A673 (cell line): Measurements from ENCODE around the gene CDKAL1. TPM values are rescaled to one million over a fixed set of nuclear protein-coding genes. Genes with fewer than 3 reads are reported as not detected.
"Not testable (repeated sequence)": the region's sequence is repeated elsewhere in the genome, so short reads cannot be mapped to it uniquely, and the experiment has no call there.

Experiments used
- BruUV-seq: library from RNA; stranded (reverse); fragments of 400-500 nt; replicated peaks from 2 replicates; lab custom pipeline; 2021; lab: Mats Ljungman, UMichigan
- CTCF ChIA-PET: fragments of 300-600 bp; sonication (Branson Sonifier 250); formaldehyde crosslinking; loops from one replicate; lab custom pipeline; 2022; ENCODE audit warnings: antibody characterized with exemption; lab: Charles Lee
- POLR2A ChIA-PET: fragments of 300-600 bp; sonication (Branson Sonifier 250); formaldehyde crosslinking; loops from one replicate; lab custom pipeline; 2022; ENCODE audit warnings: antibody characterized with exemption; ENCODE audit not compliant: low non-redundant PET; lab: Charles Lee
- DNase-seq: peaks from one replicate; pipeline ENCODE4 v3.0.0-alpha.2; 2015; ENCODE audit warnings: low spot score
- H3K27ac ChIP-seq: fragments of 200-600 bp; sonication (generic); 2 replicates; pipeline ENCODE4 v1.5.1; 2016; ENCODE audit warnings: mixed run types, low read depth, mild to moderate bottlenecking, mixed read lengths, antibody characterized with exemption, low read length; ENCODE audit not compliant: poor library complexity, severe bottlenecking
- H3K27me3 ChIP-seq: fragments of 200-600 bp; sonication (generic); replicated peaks from 2 replicates; pipeline ENCODE4 v1.6.1; 2017; ENCODE audit warnings: mixed run types, low read depth, mild to moderate bottlenecking, mixed read lengths, antibody characterized with exemption, low read length; ENCODE audit not compliant: insufficient read depth, poor library complexity
- H3K36me3 ChIP-seq: fragments of 200-600 bp; sonication (generic); 2 replicates; pipeline ENCODE4 v1.6.1; 2016; ENCODE audit warnings: mixed run types, mild to moderate bottlenecking, mixed read lengths, antibody characterized with exemption, low read length; ENCODE audit not compliant: insufficient read depth, poor library complexity, severe bottlenecking
- H3K4me1 ChIP-seq: fragments of 200-600 bp; sonication (generic); 2 replicates; pipeline ENCODE4 v1.6.1; 2017; ENCODE audit warnings: mixed run types, mild to moderate bottlenecking, mixed read lengths, antibody characterized with exemption, low read length; ENCODE audit not compliant: insufficient read depth, poor library complexity, severe bottlenecking
- H3K4me3 ChIP-seq: fragments of 200-600 bp; sonication (generic); 2 replicates; pipeline ENCODE4 v1.5.1; 2016; ENCODE audit warnings: low read depth, mixed run types, mild to moderate bottlenecking, mixed read lengths, low read length; ENCODE audit not compliant: poor library complexity, severe bottlenecking
- H3K9me3 ChIP-seq: fragments of 200-600 bp; sonication (generic); 2 replicates; pipeline ENCODE4 v1.6.1; 2016; ENCODE audit warnings: mixed run types, low read depth, mild to moderate bottlenecking, mixed read lengths, antibody characterized with exemption, low read length; ENCODE audit not compliant: poor library complexity, severe bottlenecking
- CTCF ChIP-seq: fragments of 300-800, 200-600 bp; sonication (generic); conservative IDR thresholded peaks from 2 replicates; pipeline ENCODE4 v1.5.1; 2017; ENCODE audit warnings: low read depth, mild to moderate bottlenecking, antibody characterized with exemption, low read length, moderate library complexity, mixed read lengths
- EZH2 ChIP-seq: fragments of 200-600 bp; sonication (generic); IDR thresholded peaks from 2 replicates; pipeline ENCODE4 v1.6.1; 2017; ENCODE audit warnings: borderline replicate concordance, low read depth, mild to moderate bottlenecking, mixed read lengths, antibody characterized with exemption, low read length; ENCODE audit not compliant: poor library complexity, severe bottlenecking
- intact Hi-C: fragments of 100-400 bp; cut with micrococcal nuclease; formaldehyde crosslinking; loops from one replicate; pipeline ENCODE4 v1.10.0; 2022; ENCODE audit not compliant: unreplicated experiment
- total RNA-seq: library from RNA; stranded (reverse); gene quantifications from 2 replicates; pipeline ENCODE4 v1.2.3, GENCODE V29; 2021

The CDKAL1 gene
- total RNA-seq, 1 experiment from 2014 or later, result 35.5 TPM

GRCh38 chr6:21087188-21087587, 552.9 kb downstream of the CDKAL1 start:
- no peak overlapping the region for H3K27ac ChIP-seq
- TF ChIP-seq CTCF (no peak), EZH2 (no peak)
- no peaks in the 10 kb centered on the region for H3K27me3 ChIP-seq
- no TSS peak for BruUV-seq
- ChIA-PET POLR2A (no interaction called here), CTCF (no interaction called here)
- peaks cover 3% of the 10 kb centered on the region for H3K4me1 ChIP-seq
- no peaks in the 10 kb centered on the region for H3K9me3 ChIP-seq
- H3K4me3 ChIP-seq, result no peak overlapping the region
- intact Hi-C loops, result no loop called here
- no peaks in the 10 kb centered on the region for H3K36me3 ChIP-seq
- DNase-seq, result no peak

- Histone ChIP-seq H3K27ac (no peak overlapping the region), H3K36me3 (no peaks in the 10 kb centered on the region), H3K9me3 (no peaks in the 10 kb centered on the region), H3K4me3 (no peak overlapping the region), H3K27me3 (no peaks in the 10 kb centered on the region), H3K4me1 (peaks cover 4% of the 10 kb centered on the region)
- ChIA-PET CTCF (no interaction called here), POLR2A (no interaction called here)
- intact Hi-C loops, result no loop called here
- no TSS peak for BruUV-seq
- no peak for DNase-seq
- no peak for TF ChIP-seq CTCF
- TF ChIP-seq EZH2, result no peak
Measured at GRCh38 chr6:21091411-21091810, 557.2 kb downstream of the CDKAL1 start.

DNA sequence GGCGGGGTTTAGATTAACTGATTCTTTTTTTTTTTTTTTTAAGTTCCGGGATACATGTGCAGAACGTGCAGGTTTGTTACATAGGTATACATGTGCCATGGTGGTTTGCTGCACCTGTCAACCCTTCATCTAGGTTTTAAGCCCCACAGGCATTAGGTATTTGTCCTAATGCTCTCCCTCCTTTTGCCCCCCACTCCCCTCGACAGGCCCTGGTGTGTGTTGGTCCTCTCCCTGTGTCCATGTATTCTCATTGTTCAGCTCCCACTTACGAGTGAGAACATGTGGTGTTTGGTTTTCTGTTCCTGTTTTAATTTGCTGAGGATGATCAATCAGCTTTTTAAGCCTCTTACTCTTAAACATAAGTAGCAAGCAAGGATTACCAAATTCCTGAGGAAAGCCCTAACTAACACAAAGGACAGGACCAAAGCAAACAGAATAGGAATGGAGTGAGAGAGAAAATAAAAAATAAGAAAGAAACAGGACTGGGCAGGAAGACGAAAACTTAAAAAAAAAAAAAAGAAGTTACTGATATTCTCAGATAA, 558.0 kb downstream of the CDKAL1 start:
- H3K9me3 ChIP-seq, CTCF ChIA-PET, POLR2A ChIA-PET, DNase-seq, H3K4me1 ChIP-seq, intact Hi-C loops, BruUV-seq, H3K36me3 ChIP-seq, H3K4me3 ChIP-seq, H3K27ac ChIP-seq, H3K27me3 ChIP-seq: not testable (repeated sequence)

DNA sequence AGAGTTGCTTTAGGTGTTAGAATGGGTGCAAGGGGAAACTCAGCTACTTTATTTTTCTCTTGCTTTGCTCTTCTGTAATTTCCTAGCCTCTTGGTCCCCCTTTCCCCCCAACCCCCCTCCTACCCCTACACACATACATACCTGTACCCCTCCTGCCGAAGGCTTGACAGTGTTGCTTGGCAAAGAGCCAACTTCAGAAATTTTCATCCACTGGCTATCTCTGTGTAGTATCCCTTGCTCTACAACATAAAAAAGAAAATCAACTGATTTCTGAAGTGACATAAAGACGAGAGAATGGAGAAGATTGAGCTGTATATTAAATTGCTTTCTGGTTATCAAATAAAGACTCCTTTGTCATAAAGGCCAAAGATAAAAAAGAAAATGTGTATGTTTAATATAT, 561.2 kb downstream of the CDKAL1 start:
- H3K9me3 ChIP-seq, result no peaks in the 10 kb centered on the region
- no peak for DNase-seq
- TF ChIP-seq EZH2 (no peak), CTCF (no peak)
- intact Hi-C loops, result no loop called here
- ChIA-PET POLR2A (interaction anchor here (0.7 kb wide), 1 partner anchor 285 kb away, joined by 3 read pairs; no protein-coding TSS in a partner anchor), CTCF (no interaction called here)
- BruUV-seq, result no TSS peak
- no peak overlapping the region for H3K4me3 ChIP-seq
- peaks cover 12% of the 10 kb centered on the region for H3K4me1 ChIP-seq
- no peaks in the 10 kb centered on the region for H3K27me3 ChIP-seq
- H3K27ac ChIP-seq, result no peak overlapping the region
- no peaks in the 10 kb centered on the region for H3K36me3 ChIP-seq
